ENCODE data around the gene PRSS2.
"Not testable (repeated sequence)": the region's sequence is repeated elsewhere in the genome, so short reads cannot be mapped to it uniquely, and the experiment has no call there.

DNA sequence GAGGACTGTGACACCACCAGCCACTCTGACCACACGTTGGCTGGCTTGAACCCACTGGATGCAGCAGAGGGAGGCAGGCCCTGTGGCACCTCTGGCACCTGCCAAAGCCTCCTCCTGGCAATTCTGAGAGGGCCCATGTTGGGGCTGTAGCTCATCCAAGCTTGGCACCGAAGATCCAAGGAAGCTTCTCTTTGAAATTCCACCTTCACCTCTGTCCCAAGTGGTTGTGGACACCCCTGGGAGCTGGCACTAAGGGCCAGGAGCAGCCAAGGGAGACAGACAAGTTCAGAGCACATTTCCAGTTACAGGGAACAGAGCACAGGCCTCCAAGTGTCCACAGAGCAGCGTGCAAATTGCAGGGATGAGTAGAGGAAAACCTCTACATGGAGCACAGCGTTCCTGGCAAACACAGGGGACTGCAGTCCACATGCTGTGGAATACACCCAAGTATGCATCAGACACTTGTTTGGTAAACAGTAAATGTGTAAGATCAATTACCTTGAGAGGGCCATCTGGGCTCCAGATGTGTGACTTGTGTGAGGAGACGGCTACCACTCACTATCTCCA is 16.8 kb upstream of the PRSS2 start:
- TF ChIP-seq, protein P1, sequence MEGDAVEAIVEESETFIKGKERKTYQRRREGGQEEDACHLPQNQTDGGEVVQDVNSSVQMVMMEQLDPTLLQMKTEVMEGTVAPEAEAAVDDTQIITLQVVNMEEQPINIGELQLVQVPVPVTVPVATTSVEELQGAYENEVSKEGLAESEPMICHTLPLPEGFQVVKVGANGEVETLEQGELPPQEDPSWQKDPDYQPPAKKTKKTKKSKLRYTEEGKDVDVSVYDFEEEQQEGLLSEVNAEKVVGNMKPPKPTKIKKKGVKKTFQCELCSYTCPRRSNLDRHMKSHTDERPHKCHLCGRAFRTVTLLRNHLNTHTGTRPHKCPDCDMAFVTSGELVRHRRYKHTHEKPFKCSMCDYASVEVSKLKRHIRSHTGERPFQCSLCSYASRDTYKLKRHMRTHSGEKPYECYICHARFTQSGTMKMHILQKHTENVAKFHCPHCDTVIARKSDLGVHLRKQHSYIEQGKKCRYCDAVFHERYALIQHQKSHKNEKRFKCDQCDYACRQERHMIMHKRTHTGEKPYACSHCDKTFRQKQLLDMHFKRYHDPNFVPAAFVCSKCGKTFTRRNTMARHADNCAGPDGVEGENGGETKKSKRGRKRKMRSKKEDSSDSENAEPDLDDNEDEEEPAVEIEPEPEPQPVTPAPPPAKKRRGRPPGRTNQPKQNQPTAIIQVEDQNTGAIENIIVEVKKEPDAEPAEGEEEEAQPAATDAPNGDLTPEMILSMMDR (IDR thresholded peaks at IDR 0.05) = not testable (repeated sequence)
- TF ChIP-seq EZH2 (IDR thresholded peaks at IDR 0.05; ENCODE audit: borderline replicate concordance, insufficient read depth, low read depth, low read length, poor library complexity, severe bottlenecking) = not testable (repeated sequence)
